ENCODE data around the gene SYTL3. TPM values are rescaled to one million over a fixed set of nuclear protein-coding genes. Genes with fewer than 3 reads are reported as not detected.

The SYTL3 gene
- total and polyA plus RNA-seq, 10 of the 15 experiments (the other 5 are each of a cell fraction or from before 2014, with no cell fraction given) = 3.3 to 12.1 (median 6.9) TPM

DNA sequence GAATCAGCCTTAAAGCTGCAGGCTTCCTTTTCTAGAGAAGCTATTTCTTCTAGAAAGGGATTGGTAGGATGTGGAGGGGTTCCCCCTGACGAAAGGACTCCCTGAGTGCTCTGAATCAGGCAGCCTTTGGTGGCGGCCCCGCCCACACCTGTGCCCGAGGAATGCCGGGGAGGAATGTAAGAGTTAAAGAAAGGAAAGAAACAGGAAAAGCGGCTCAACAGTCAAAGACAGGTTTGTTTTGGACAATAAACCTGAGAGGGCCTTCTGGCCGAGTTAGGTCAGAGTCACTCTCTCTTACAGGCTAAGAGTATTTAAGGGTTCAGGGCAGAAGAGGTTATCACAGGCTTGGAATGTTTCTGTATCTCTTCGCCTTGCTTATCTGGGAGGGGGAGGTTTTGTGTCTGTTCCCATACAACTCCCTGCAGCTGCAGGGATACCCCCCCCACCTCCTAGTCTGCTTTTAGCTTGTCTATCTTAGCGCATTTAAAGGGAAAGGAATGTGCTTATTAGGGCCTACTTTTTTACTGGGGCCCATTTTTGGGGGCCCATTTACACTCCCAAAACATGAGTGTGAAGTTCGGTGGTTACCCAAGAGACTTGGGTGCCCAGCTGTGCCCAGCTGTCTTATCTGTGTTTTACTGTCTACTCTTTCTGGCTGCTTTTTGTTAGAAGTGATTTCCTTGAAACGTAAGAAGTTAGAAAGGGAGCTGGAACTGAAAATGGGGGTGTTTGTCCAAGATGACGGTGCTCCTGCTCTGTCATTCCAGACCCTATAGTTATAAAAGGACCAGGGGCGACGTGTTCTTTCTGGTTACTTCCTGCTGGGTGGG, 38.1 kb upstream of the SYTL3 start:
- no peaks in the 10 kb centered on the region for H3K4me1 ChIP-seq (ENCODE audit: control insufficient read depth, insufficient read depth, low read length)
- POLR2A ChIA-PET = no interaction called here
- SMC1A ChIA-PET (ENCODE audit: uncharacterized antibody, unreplicated experiment) = interaction anchor here (2.3 kb wide), 1 partner anchor 80 kb away, joined by 6 read pairs; no protein-coding TSS in a partner anchor
- no peak overlapping the region for H3K4me2 ChIP-seq (ENCODE audit: control insufficient read depth, insufficient read depth)
- DNase-seq (ENCODE audit: low read depth, low spot score) = no peak
- intact Hi-C loops (cut with micrococcal nuclease; ENCODE audit: unreplicated experiment) = no loop called here
- peaks cover 12 to 17% of the 10 kb centered on the region in 2 experiments for H3K36me3 ChIP-seq (ENCODE audit: control insufficient read depth in 2 of 2, insufficient read depth in 2 of 2, low read length in 1 of 2)
- WGBS (ENCODE audit: insufficient coverage, insufficient replicate concordance, low lambda C conversion rate, missing lambda C conversion rate) = 98% methylated on average over 14 of the region's 14 CpGs
- no peak overlapping the region for H3K9ac ChIP-seq (ENCODE audit: control insufficient read depth, insufficient read depth, low read length)
- ATAC-seq = no peak
- CTCF ChIA-PET = interaction anchor here (0.9 to 2.4 kb wide), 3 partner anchors 80 to 398 kb away, joined by 4 to 10 read pairs (median 4); no protein-coding TSS in a partner anchor
- 0 out of 3 replicates have a peak, but pooled peaks cover 1% of the 10 kb centered on the region for H3K9me3 ChIP-seq (replicated peaks; ENCODE audit: control insufficient read depth, insufficient read depth, low read length)
- H3K27ac ChIP-seq (ENCODE audit: control insufficient read depth, insufficient read depth) = no peak overlapping the region
- no peak overlapping the region for H3K4me3 ChIP-seq
- no peak overlapping the region for H2AFZ ChIP-seq (ENCODE audit: control insufficient read depth, low read depth, low read length)
- no peaks in the 10 kb centered on the region for H3K27me3 ChIP-seq (replicated peaks in 1 of 2; ENCODE audit: control insufficient read depth in 2 of 2, insufficient read depth in 2 of 2, low read length in 1 of 2)
- RAD21 ChIA-PET (ENCODE audit: unreplicated experiment) = no interaction called here
- no peaks in the 10 kb centered on the region for H4K20me1 ChIP-seq (ENCODE audit: control insufficient read depth, insufficient read depth)
- no peak for FAIRE-seq
- in situ Hi-C loops (cut with MboI) = no loop called here
- no peaks in the 10 kb centered on the region for H3K79me2 ChIP-seq (ENCODE audit: control insufficient read depth, insufficient read depth, low read length)
- BruUV-seq (replicated peaks) = no TSS peak
- TF ChIP-seq, protein P1, sequence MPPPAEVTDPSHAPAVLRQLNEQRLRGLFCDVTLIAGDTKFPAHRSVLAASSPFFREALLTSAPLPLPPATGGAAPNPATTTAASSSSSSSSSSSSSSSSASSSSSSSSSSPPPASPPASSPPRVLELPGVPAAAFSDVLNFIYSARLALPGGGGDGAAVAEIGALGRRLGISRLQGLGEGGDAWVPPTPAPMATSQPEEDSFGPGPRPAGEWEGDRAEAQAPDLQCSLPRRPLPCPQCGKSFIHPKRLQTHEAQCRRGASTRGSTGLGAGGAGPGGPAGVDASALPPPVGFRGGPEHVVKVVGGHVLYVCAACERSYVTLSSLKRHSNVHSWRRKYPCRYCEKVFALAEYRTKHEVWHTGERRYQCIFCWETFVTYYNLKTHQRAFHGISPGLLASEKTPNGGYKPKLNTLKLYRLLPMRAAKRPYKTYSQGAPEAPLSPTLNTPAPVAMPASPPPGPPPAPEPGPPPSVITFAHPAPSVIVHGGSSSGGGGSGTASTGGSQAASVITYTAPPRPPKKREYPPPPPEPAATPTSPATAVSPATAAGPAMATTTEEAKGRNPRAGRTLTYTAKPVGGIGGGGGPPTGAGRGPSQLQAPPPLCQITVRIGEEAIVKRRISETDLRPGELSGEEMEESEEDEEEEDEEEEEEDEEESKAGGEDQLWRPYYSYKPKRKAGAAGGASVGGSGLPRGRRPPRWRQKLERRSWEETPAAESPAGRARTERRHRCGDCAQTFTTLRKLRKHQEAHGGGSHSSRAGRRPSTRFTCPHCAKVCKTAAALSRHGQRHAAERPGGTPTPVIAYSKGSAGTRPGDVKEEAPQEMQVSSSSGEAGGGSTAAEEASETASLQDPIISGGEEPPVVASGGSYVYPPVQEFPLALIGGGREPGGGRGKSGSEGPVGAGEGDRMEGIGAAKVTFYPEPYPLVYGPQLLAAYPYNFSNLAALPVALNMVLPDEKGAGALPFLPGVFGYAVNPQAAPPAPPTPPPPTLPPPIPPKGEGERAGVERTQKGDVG (CRISPR knock-in tag; IDR thresholded peaks at IDR 0.05) = no peak
- TF ChIP-seq RBBP5 (conservative IDR thresholded peaks at IDR 0.05) (no peak), FOXK2 (IDR thresholded peaks at IDR 0.05) (no peak), PAX5 (IDR thresholded peaks at IDR 0.05; ENCODE audit: borderline replicate concordance, low read depth, low read length) (no peak), PML (IDR thresholded peaks at IDR 0.05; ENCODE audit: low read length) (no peak), POLR2AphosphoS5 (IDR thresholded peaks at IDR 0.05; ENCODE audit: low read length) (no peak), KDM1A (IDR thresholded peaks at IDR 0.05; ENCODE audit: borderline replicate concordance) (no peak), EZH2 (IDR thresholded peaks at IDR 0.05; ENCODE audit: borderline replicate concordance, control insufficient read depth, low read depth, low read length) (no peak), FOXM1 (IDR thresholded peaks at IDR 0.05; ENCODE audit: low read depth, low read length) (no peak), MEF2A (IDR thresholded peaks at IDR 0.05; ENCODE audit: insufficient read depth, low read depth, low read length) (no peak)
- TF ChIP-seq, protein P2, sequence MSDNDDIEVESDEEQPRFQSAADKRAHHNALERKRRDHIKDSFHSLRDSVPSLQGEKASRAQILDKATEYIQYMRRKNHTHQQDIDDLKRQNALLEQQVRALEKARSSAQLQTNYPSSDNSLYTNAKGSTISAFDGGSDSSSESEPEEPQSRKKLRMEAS (IDR thresholded peaks at IDR 0.05; ENCODE audit: low read depth, low read length) = no peak
- TF ChIP-seq, protein P3, sequence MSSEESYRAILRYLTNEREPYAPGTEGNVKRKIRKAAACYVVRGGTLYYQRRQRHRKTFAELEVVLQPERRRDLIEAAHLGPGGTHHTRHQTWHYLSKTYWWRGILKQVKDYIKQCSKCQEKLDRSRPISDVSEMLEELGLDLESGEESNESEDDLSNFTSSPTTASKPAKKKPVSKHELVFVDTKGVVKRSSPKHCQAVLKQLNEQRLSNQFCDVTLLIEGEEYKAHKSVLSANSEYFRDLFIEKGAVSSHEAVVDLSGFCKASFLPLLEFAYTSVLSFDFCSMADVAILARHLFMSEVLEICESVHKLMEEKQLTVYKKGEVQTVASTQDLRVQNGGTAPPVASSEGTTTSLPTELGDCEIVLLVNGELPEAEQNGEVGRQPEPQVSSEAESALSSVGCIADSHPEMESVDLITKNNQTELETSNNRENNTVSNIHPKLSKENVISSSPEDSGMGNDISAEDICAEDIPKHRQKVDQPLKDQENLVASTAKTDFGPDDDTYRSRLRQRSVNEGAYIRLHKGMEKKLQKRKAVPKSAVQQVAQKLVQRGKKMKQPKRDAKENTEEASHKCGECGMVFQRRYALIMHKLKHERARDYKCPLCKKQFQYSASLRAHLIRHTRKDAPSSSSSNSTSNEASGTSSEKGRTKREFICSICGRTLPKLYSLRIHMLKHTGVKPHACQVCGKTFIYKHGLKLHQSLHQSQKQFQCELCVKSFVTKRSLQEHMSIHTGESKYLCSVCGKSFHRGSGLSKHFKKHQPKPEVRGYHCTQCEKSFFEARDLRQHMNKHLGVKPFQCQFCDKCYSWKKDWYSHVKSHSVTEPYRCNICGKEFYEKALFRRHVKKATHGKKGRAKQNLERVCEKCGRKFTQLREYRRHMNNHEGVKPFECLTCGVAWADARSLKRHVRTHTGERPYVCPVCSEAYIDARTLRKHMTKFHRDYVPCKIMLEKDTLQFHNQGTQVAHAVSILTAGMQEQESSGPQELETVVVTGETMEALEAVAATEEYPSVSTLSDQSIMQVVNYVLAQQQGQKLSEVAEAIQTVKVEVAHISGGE (CRISPR knock-in tag; IDR thresholded peaks at IDR 0.05) = no peak
- TF ChIP-seq, protein P4, sequence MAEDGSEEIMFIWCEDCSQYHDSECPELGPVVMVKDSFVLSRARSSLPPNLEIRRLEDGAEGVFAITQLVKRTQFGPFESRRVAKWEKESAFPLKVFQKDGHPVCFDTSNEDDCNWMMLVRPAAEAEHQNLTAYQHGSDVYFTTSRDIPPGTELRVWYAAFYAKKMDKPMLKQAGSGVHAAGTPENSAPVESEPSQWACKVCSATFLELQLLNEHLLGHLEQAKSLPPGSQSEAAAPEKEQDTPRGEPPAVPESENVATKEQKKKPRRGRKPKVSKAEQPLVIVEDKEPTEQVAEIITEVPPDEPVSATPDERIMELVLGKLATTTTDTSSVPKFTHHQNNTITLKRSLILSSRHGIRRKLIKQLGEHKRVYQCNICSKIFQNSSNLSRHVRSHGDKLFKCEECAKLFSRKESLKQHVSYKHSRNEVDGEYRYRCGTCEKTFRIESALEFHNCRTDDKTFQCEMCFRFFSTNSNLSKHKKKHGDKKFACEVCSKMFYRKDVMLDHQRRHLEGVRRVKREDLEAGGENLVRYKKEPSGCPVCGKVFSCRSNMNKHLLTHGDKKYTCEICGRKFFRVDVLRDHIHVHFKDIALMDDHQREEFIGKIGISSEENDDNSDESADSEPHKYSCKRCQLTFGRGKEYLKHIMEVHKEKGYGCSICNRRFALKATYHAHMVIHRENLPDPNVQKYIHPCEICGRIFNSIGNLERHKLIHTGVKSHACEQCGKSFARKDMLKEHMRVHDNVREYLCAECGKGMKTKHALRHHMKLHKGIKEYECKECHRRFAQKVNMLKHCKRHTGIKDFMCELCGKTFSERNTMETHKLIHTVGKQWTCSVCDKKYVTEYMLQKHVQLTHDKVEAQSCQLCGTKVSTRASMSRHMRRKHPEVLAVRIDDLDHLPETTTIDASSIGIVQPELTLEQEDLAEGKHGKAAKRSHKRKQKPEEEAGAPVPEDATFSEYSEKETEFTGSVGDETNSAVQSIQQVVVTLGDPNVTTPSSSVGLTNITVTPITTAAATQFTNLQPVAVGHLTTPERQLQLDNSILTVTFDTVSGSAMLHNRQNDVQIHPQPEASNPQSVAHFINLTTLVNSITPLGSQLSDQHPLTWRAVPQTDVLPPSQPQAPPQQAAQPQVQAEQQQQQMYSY (CRISPR knock-in tag; IDR thresholded peaks at IDR 0.05) = no peak

Measured in GM12878 (cell line).